Superior temporal gyrus (tissue), 1 donor: ENCODE measurements around the gene PLXNC1.
A peak's percentile ranks its signal among the peaks of the same experiment; 100 is the strongest.

ENCODE experiments used
- DNase-seq: peaks from one replicate; pipeline ENCODE4 v3.0.0-alpha.2; 2016; ENCODE audit errors: extremely low spot score

Gene PLXNC1

DNA sequence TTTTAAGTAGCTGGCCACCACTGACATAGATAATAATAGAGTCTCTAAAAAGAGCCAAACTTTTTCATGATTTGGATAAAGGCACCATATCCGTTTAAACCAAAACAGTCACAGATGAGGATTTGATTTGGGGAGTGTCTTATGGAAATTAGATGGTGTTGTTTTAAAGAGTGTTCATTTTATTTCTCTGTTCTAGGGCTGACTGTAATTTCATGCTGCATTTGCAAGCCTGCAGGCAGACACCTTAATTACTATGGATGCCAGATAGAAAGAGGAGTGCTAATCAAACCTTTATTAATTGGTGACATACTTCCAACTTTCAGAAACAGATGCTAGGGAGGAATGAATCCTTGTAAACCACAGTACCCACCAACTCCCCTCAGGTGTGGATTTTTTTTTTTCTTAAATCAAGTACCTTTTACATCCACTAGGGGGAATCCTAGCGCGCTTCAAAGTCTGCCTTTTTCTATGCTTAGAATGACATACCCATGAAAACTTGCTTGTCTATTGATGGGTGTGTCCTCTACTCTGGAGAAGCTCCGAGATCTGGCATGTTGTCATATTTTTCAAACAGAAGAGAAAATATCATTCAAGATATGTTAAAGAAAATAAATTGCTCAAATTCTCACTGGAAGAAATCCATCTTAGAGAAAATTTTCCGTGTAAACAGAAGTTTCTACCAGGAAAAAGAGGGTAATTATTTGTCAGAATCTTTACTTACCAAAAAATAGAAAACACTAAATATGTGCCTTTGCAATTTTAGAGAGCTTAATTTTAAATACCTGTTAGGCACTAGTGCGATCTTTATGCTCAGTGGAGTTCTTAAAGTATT lies 14.2 kb upstream of the PLXNC1 start:
- peak; percentile 78 for DNase-seq

GRCh38 chr12:94135896-94136295 lies 12.5 kb upstream of the PLXNC1 start:
- no peak for DNase-seq

- no peak for DNase-seq
Observed at GRCh38 chr12:94139816-94140215, 8.6 kb upstream of the PLXNC1 start.

DNA sequence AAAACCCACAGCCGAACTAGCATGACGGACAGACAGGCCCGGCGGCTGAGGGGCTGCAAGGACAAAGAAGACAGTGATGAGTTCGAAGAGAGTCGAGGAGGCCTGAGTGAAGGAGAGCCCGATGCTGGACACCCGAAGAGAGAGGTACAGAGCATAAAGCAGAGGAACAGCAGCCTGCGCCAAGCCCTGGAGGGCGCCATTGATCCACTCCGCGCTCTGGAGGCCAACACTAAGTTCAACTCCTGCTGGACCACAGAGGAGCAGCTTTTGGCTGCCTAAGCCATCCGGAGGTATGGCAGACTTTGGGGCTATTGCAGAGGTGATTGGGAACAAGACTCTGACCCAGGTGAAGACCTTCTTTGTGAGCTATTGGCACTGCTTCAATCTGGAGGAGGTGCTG lies 7.8 kb upstream of the PLXNC1 start:
- DNase-seq = no peak

DNA sequence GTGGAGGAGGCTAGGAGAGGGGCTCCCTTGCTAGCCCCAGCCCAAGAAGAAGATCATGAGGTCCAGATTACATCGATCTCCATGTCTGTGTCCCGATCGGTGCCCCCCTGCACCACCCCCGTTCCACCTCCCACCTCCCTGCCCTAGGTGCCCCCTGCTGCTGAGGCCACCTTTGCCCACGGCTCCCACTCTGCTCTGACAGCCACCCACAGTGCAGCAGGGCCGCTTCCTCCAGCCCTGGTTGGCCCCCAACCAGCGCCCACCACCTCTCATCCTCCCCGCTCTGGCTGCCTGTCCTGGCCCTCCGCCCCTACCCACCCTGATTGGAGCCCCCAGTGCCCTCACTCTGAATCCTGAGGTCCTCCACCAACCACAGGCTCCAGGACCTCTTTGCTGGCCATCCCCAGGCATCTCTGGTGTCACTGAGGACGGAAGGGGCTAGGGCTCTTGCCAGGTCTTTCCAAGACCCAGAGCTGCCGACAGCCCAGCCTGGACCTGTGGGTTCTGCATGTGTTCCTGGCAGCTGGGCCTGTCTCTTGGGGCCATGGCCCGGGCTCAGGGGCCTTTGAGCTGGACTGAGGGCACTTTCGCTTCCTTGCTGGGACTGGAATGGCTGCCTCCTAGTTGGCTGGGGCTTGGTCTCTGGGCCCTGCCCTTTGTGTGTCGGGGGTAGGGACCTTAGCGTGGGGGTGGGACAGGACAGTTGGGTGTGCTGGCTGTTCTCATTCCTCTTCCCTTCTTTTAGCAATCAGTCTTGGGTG lies 7.2 kb upstream of the PLXNC1 start:
- DNase-seq = no peak

- no peak for DNase-seq
Observed at GRCh38 chr12:94141892-94142291, 6.5 kb upstream of the PLXNC1 start.

DNA sequence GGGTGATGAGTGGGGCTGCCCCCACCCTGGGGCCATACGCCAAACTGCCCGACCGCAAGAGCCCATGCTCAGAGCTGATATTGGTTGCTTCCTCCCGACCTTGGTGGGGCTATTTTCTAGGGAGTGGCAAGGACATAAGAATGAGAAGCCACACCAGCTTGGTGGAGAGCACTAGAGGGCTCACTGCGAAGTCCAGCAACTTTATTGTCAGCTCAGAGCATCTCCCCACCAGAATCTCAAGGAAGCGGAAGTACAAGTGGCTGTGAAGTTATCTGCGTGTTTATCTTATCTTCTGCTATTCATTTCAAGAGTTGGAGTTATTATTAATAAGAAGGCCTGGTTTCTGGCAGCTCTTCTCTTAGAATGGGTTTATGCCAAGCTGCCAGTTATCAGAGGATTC lies 4.9 kb upstream of the PLXNC1 start:
- DNase-seq = no peak

- no peak for DNase-seq
Observed at GRCh38 chr12:94143951-94144350, 4.4 kb upstream of the PLXNC1 start.

GRCh38 chr12:94144781-94145180 lies 3.6 kb upstream of the PLXNC1 start:
- DNase-seq = no peak

DNA sequence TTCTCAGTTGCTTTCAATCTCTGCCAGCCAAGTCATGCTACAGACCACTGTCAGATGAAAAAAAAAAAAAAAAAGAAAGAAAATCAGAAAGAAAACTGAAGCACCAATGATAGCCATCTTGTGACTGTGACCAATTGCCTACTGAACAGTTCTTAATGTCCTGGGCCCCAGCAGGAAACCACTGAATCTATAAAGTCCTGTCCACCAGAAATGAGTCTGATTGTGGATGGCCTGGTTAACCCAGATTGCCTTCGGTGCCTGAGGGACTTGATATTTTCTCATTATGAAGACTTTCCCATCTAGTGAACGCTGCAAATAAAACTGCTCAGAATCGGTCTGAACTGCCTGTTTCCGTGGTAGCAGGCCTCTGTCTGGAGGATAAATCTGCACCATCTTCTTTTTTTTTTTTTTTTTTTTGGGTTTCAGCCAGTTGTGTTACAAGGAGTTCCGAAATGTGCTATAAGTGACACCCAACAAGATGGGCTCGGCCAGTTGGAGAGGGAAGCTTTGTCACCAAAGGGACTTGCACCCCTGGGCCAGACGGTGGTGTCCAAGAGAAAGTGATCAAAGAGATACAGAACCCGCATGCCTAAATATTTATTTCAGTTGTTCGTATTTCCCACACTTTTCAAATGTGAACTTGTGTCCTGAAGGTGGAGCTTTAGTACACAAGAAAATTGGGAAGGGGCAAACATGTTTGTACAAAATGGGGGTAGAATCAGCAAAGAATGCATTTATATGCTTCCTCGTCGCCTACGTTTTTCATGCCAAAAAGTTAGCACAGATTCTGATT lies 3.0 kb upstream of the PLXNC1 start:
- peak; percentile 71 for DNase-seq

DNA sequence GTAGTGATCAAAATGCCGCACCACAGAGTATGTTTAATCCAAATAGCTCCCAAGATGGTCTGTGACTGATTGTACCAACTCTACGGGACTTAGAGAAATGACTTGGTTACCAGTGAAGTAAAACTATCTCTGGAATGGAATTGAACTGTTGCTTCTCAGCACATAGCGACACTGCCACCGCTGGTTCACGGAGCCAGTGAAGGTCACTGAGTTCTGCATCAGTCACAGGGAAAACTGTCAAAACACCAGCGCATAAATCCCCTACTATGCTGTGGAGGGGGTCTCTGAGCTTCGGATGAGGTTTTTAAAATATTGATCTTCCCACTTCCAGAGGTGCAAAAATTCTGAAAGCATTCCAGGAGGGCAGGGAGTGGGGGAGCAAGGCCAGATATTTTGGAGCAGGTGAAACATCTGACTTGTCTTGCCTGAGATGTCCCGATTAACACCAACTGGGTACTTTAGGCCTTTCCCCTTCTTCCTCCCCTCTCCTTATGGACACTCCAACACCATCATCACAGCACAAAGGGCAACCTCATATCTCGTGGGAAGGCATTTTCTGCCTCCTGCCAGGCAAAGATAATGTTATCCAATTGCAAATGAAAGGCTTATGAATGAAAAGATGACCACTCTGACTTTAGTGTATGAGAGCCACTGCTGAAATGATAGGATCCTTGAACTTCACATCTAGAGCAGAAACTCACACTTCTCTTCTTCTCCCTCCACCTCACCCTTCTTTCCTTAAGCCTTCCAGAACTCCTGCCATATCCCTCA lies 2.0 kb upstream of the PLXNC1 start:
- no peak for DNase-seq

DNA sequence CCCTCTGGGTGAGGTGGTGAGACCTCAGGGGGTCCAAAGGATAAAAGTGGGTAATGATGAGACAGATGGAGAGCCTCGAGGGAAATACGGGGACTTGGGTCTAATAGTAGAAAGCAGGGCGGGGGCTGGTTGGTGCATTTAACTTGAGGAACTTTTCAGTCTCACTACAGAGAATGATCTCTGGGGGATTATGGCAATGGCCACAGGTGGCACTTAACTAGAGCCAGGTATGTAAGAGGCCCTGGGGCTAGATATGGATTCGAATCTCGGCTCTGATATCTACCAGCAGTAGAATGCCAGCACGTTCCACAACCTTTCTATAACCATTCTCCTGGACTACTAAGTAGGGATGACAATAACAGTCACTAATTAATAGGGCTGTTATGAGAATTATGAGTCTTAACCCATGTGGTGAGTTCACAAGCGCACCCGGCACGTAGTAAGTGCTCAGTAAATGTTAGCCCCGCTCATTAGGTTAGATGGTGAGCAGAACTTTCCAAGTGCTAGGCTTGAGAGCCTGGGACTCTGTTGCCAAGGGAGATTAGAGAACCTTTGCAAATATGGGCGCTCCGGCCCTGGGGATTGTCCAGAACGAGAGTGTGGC lies 888 bp upstream of the PLXNC1 start:
- no peak for DNase-seq

GRCh38 chr12:94148739-94149118 lies 352 bp downstream of the PLXNC1 start:
- DNase-seq = no peak

DNA sequence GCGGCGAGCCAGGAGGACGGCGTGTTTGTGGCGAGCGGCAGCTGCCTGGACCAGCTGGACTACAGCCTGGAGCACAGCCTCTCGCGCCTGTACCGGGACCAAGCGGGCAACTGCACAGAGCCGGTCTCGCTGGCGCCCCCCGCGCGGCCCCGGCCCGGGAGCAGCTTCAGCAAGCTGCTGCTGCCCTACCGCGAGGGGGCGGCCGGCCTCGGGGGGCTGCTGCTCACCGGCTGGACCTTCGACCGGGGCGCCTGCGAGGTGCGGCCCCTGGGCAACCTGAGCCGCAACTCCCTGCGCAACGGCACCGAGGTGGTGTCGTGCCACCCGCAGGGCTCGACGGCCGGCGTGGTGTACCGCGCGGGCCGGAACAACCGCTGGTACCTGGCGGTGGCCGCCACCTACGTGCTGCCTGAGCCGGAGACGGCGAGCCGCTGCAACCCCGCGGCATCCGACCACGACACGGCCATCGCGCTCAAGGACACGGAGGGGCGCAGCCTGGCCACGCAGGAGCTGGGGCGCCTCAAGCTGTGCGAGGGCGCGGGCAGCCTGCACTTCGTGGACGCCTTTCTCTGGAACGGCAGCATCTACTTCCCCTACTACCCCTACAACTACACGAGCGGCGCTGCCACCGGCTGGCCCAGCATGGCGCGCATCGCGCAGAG lies 873 bp downstream of the PLXNC1 start:
- DNase-seq = no peak

GRCh38 chr12:94149781-94150239 lies 1.4 kb downstream of the PLXNC1 start:
- no peak for DNase-seq

- no peak for DNase-seq
Observed at GRCh38 chr12:94150240-94151121, 2.1 kb downstream of the PLXNC1 start.

GRCh38 chr12:94151582-94151981 lies 3.2 kb downstream of the PLXNC1 start:
- DNase-seq = no peak

- no peak for DNase-seq
Observed at GRCh38 chr12:94152292-94153078, 4.1 kb downstream of the PLXNC1 start.

GRCh38 chr12:94157181-94157580 lies 8.8 kb downstream of the PLXNC1 start:
- DNase-seq = no peak
